Skeletal muscle satellite cell (primary cell): ENCODE measurements around the gene ABHD14A.

Experiments
- H3K27me3 ChIP-seq: 2 replicates; pipeline ENCODE4 v1.7.0; 2013; ENCODE audit warnings: low read length; ENCODE audit not compliant: control insufficient read depth, insufficient read depth
- H3K36me3 ChIP-seq: 2 replicates; pipeline ENCODE4 v1.7.0; 2013; ENCODE audit warnings: mild to moderate bottlenecking, control low read depth, low read length; ENCODE audit not compliant: insufficient read depth
- H3K4me1 ChIP-seq: 2 replicates; pipeline ENCODE4 v1.7.0; 2013; ENCODE audit warnings: low read length; ENCODE audit not compliant: control insufficient read depth, insufficient read depth
- H3K4me2 ChIP-seq: 2 replicates; pipeline ENCODE4 v1.7.0; 2013; ENCODE audit warnings: mild to moderate bottlenecking, low read length
- H3K4me3 ChIP-seq: 2 replicates; pipeline ENCODE4 v1.7.0; 2013; ENCODE audit warnings: low read length
- H3K9ac ChIP-seq: 2 replicates; pipeline ENCODE4 v1.7.0; 2013; ENCODE audit warnings: mild to moderate bottlenecking, low read depth, low read length, moderate library complexity
- H3K9me3 ChIP-seq: replicated peaks from 2 replicates; pipeline ENCODE4 v1.7.0; 2013; ENCODE audit warnings: mild to moderate bottlenecking, control low read depth, low read length

The ABHD14A gene

GRCh38 chr3:51962854-51963530 lies 11.9 kb upstream of the ABHD14A start:
- H3K4me3 ChIP-seq: no peak overlapping the region
- peaks cover 25% of the 10 kb centered on the region for H3K36me3 ChIP-seq
- peaks cover 38% of the 10 kb centered on the region for H3K4me1 ChIP-seq

GRCh38 chr3:51963951-51964451 lies 10.9 kb upstream of the ABHD14A start:
- H3K4me3 ChIP-seq: peak overlapping the region; percentile 11
- H3K27me3 ChIP-seq: no peaks in the 10 kb centered on the region
- H3K4me1 ChIP-seq: peaks cover 46% of the 10 kb centered on the region
- H3K9me3 ChIP-seq: no peaks in the 10 kb centered on the region
- H3K9ac ChIP-seq: peak overlapping the region; percentile 27
- H3K36me3 ChIP-seq: peaks cover 17% of the 10 kb centered on the region
- H3K4me2 ChIP-seq: peak overlapping the region; percentile 100

More at GRCh38 chr3:51962854-51963530, 11.9 kb upstream of the ABHD14A start:
- Histone ChIP-seq H3K4me2 (no peak overlapping the region), H3K9ac (no peak overlapping the region), H3K9me3 (no peaks in the 10 kb centered on the region), H3K27me3 (no peaks in the 10 kb centered on the region)

- Histone ChIP-seq H3K4me1 (peaks cover 46% of the 10 kb centered on the region), H3K27me3 (no peaks in the 10 kb centered on the region)
Measured at GRCh38 chr3:51964521-51964920, 10.3 kb upstream of the ABHD14A start.

GRCh38 chr3:51966016-51966415 lies 8.8 kb upstream of the ABHD14A start:
- Histone ChIP-seq H3K9ac (no peak overlapping the region), H3K4me3 (peak overlapping the region; percentile 90), H3K36me3 (peaks cover 9% of the 10 kb centered on the region), H3K4me2 (peak overlapping the region; percentile 100), H3K27me3 (no peaks in the 10 kb centered on the region), H3K4me1 (peaks cover 46% of the 10 kb centered on the region), H3K9me3 (no peaks in the 10 kb centered on the region)

More at GRCh38 chr3:51964521-51964920, 10.3 kb upstream of the ABHD14A start:
- Histone ChIP-seq H3K4me3 (peak overlapping the region; percentile 10), H3K4me2 (peak overlapping the region; percentile 100), H3K36me3 (peaks cover 14% of the 10 kb centered on the region), H3K9me3 (no peaks in the 10 kb centered on the region), H3K9ac (peak overlapping the region; percentile 27)

- peak overlapping the region; percentile 100 for H3K4me2 ChIP-seq
- no peaks in the 10 kb centered on the region for H3K27me3 ChIP-seq
- H3K36me3 ChIP-seq: peaks cover 9% of the 10 kb centered on the region
- H3K4me1 ChIP-seq: peaks cover 46% of the 10 kb centered on the region
- no peaks in the 10 kb centered on the region for H3K9me3 ChIP-seq
- H3K9ac ChIP-seq: peak overlapping the region; percentile 87
- peak overlapping the region; percentile 90 for H3K4me3 ChIP-seq
Measured at GRCh38 chr3:51966486-51966885, 8.4 kb upstream of the ABHD14A start.

- H3K4me3 ChIP-seq: peak overlapping the region; percentile 90
Measured at GRCh38 chr3:51966922-51967383, 7.9 kb upstream of the ABHD14A start.

GRCh38 chr3:51967384-51968169 lies 7.3 kb upstream of the ABHD14A start, which contains the start of gene PCBP4:
PCBP4 (minus strand) TSS chr3:51967454; CDS start chr3:51961240, 6,214 bp downstream.
- Histone ChIP-seq H3K4me3 (peak within 1 kb of the TSS; percentile 90), H3K27me3 (no peaks in the 10 kb centered on the region), H3K9me3 (no peaks in the 10 kb centered on the region), H3K4me1 (peaks cover 46% of the 10 kb centered on the region), H3K36me3 (peaks cover 5% of the 10 kb centered on the region), H3K4me2 (peak within 1 kb of the TSS; percentile 100), H3K9ac (peak within 1 kb of the TSS; percentile 87)

More at GRCh38 chr3:51966922-51967383, 7.9 kb upstream of the ABHD14A start:
- H3K4me1 ChIP-seq: peaks cover 46% of the 10 kb centered on the region
- H3K27me3 ChIP-seq: no peaks in the 10 kb centered on the region
- H3K9me3 ChIP-seq: no peaks in the 10 kb centered on the region
- H3K4me2 ChIP-seq: peak overlapping the region; percentile 100
- peak overlapping the region; percentile 87 for H3K9ac ChIP-seq
- peaks cover 9% of the 10 kb centered on the region for H3K36me3 ChIP-seq

- H3K4me2 ChIP-seq: peak overlapping the region; percentile 99
- H3K4me1 ChIP-seq: peaks cover 46% of the 10 kb centered on the region
- peak overlapping the region; percentile 80 for H3K9ac ChIP-seq
- H3K9me3 ChIP-seq: no peaks in the 10 kb centered on the region
- peaks cover 3% of the 10 kb centered on the region for H3K36me3 ChIP-seq
- no peaks in the 10 kb centered on the region for H3K27me3 ChIP-seq
- H3K4me3 ChIP-seq: peak overlapping the region; percentile 84
Measured at GRCh38 chr3:51968170-51968775, 6.6 kb upstream of the ABHD14A start.

- H3K4me3 ChIP-seq: no peak overlapping the region
Measured at GRCh38 chr3:51968883-51969678, 5.8 kb upstream of the ABHD14A start.

GRCh38 chr3:51969841-51970240 lies 5.0 kb upstream of the ABHD14A start:
- Histone ChIP-seq H3K4me1 (peaks cover 40% of the 10 kb centered on the region), H3K9ac (no peak overlapping the region), H3K9me3 (no peaks in the 10 kb centered on the region), H3K36me3 (peaks cover 2% of the 10 kb centered on the region), H3K4me3 (no peak overlapping the region), H3K4me2 (no peak overlapping the region), H3K27me3 (no peaks in the 10 kb centered on the region)

More at GRCh38 chr3:51968883-51969678, 5.8 kb upstream of the ABHD14A start:
- peaks cover 3% of the 10 kb centered on the region for H3K36me3 ChIP-seq
- H3K9me3 ChIP-seq: no peaks in the 10 kb centered on the region
- no peaks in the 10 kb centered on the region for H3K27me3 ChIP-seq
- peak overlapping the region; percentile 99 for H3K4me2 ChIP-seq
- peaks cover 40% of the 10 kb centered on the region for H3K4me1 ChIP-seq
- no peak overlapping the region for H3K9ac ChIP-seq
